HEK293 (cell line): ENCODE measurements around the gene CDPF1.

ENCODE experiments used
- CTCF ChIA-PET: fragments of 350-600 bp; formaldehyde crosslinking; extraction: SDS; loops from one replicate; lab custom pipeline; 2021; ENCODE audit warnings: antibody characterized with exemption; lab: Yijun Ruan, JAX
- POLR2A ChIA-PET: fragments of 300-600 bp; formaldehyde crosslinking; extraction: SDS; loops from one replicate; lab custom pipeline; 2020; ENCODE audit warnings: antibody characterized with exemption, inconsistent platforms; lab: Yijun Ruan, JAX
- H3K27ac ChIP-seq: fragments of 200-500 bp; sonication (Bioruptor generic); 2 replicates; pipeline ENCODE4 v1.5.1; 2014; ENCODE audit warnings: low read depth, low read length, control low read depth, inconsistent platforms; ENCODE audit errors: extremely low read depth
- H3K36me3 ChIP-seq, 2 experiments: fragments of 200-500 bp in 1 of 2; sonication (Bioruptor generic) in 1 of 2; 1 replicate in 1 of 2; 2 replicates in 1 of 2; pipeline ENCODE4 v1.5.1; 2014 to 2017; ENCODE audit warnings: inconsistent platforms in 2 of 2, low read length in 2 of 2; ENCODE audit not compliant: control insufficient read depth in 2 of 2, insufficient read depth in 1 of 2
- H3K4me1 ChIP-seq: fragments of 200-500 bp; sonication (Bioruptor generic); 2 replicates; pipeline ENCODE4 v1.5.1; 2014; ENCODE audit warnings: mild to moderate bottlenecking, low read length, inconsistent platforms; ENCODE audit not compliant: control insufficient read depth, insufficient read depth
- H3K4me3 ChIP-seq: 2 replicates; pipeline ENCODE4 v1.5.1; 2011; ENCODE audit warnings: low read depth, mild to moderate bottlenecking, control low read depth, low read length, moderate library complexity
- H3K9me3 ChIP-seq: fragments of 200-500 bp; sonication (Bioruptor generic); 2 replicates; pipeline ENCODE4 v1.5.1; 2014; ENCODE audit warnings: low read depth, low read length, inconsistent platforms; ENCODE audit not compliant: control insufficient read depth, insufficient read depth
- CTCF ChIP-seq: fragments of 450-650 bp; formaldehyde crosslinking; IDR thresholded peaks from 2 replicates; pipeline ENCODE4 v1.5.1; 2016; ENCODE audit warnings: missing biosample characterization, missing genetic modification characterization
- EGR2 ChIP-seq: fragments of 450-650 bp; formaldehyde crosslinking; IDR thresholded peaks from 2 replicates; pipeline ENCODE4 v1.5.1; 2016; ENCODE audit warnings: low read depth, missing biosample characterization, missing genetic modification characterization
- PRDM10 ChIP-seq: fragments of 450-650 bp; formaldehyde crosslinking; IDR thresholded peaks from 2 replicates; pipeline ENCODE4 v1.5.1; 2016; ENCODE audit warnings: missing biosample characterization, missing genetic modification characterization
- SCRT2 ChIP-seq: fragments of 450-650 bp; formaldehyde crosslinking; IDR thresholded peaks from 2 replicates; pipeline ENCODE4 v1.5.1; 2016; ENCODE audit warnings: missing biosample characterization, missing genetic modification characterization
- TRIM28 ChIP-seq: IDR thresholded peaks from 2 replicates; pipeline ENCODE4 v1.6.1; 2011; ENCODE audit warnings: low read length, control low read depth, borderline replicate concordance
- ZBTB20 ChIP-seq: fragments of 450-650 bp; formaldehyde crosslinking; IDR thresholded peaks from 2 replicates; pipeline ENCODE4 v1.5.1; 2016; ENCODE audit warnings: missing biosample characterization, missing genetic modification characterization
- ZBTB44 ChIP-seq: fragments of 450-650 bp; IDR thresholded peaks from 2 replicates; pipeline ENCODE4 v1.5.1; 2018; ENCODE audit warnings: missing biosample characterization, mild to moderate bottlenecking, missing genetic modification characterization
- ZFHX2 ChIP-seq: fragments of 450-650 bp; formaldehyde crosslinking; conservative IDR thresholded peaks from 2 replicates; pipeline ENCODE4 v1.5.1; 2016; ENCODE audit warnings: missing biosample characterization, missing genetic modification characterization
- ZNF121 ChIP-seq: fragments of 450-650 bp; formaldehyde crosslinking; IDR thresholded peaks from 2 replicates; pipeline ENCODE4 v1.5.1; 2016; ENCODE audit warnings: missing biosample characterization, missing genetic modification characterization
- ZNF132 ChIP-seq: fragments of 450-650 bp; formaldehyde crosslinking; IDR thresholded peaks from 2 replicates; pipeline ENCODE4 v1.5.1; 2017; ENCODE audit warnings: missing biosample characterization, missing genetic modification characterization, borderline replicate concordance
- ZNF157 ChIP-seq: fragments of 450-650 bp; formaldehyde crosslinking; IDR thresholded peaks from 2 replicates; pipeline ENCODE4 v1.5.1; 2016; ENCODE audit warnings: missing biosample characterization, missing genetic modification characterization
- ZNF184 ChIP-seq: fragments of 450-650 bp; IDR thresholded peaks from 2 replicates; pipeline ENCODE4 v1.5.1; 2018; ENCODE audit warnings: missing biosample characterization, mild to moderate bottlenecking, missing genetic modification characterization
- ZNF280D ChIP-seq: fragments of 450-650 bp; formaldehyde crosslinking; IDR thresholded peaks from 2 replicates; pipeline ENCODE4 v1.5.1; 2016; ENCODE audit warnings: missing biosample characterization, missing genetic modification characterization
- ZNF433 ChIP-seq: fragments of 450-650 bp; formaldehyde crosslinking; IDR thresholded peaks from 2 replicates; pipeline ENCODE4 v1.5.1; 2016; ENCODE audit warnings: missing biosample characterization, missing genetic modification characterization, low read depth
- ZNF529 ChIP-seq: fragments of 450-650 bp; formaldehyde crosslinking; IDR thresholded peaks from 2 replicates; pipeline ENCODE4 v1.5.1; 2017; ENCODE audit warnings: missing genetic modification characterization, missing biosample characterization; ENCODE audit not compliant: insufficient replicate concordance
- ZNF558 ChIP-seq: fragments of 450-650 bp; formaldehyde crosslinking; IDR thresholded peaks from 2 replicates; pipeline ENCODE4 v1.5.1; 2016; ENCODE audit warnings: missing biosample characterization, missing genetic modification characterization
- ZNF701 ChIP-seq: fragments of 450-650 bp; formaldehyde crosslinking; IDR thresholded peaks from 2 replicates; pipeline ENCODE4 v1.5.1; 2016; ENCODE audit warnings: missing biosample characterization, missing genetic modification characterization
- ZNF792 ChIP-seq: fragments of 450-650 bp; formaldehyde crosslinking; IDR thresholded peaks from 2 replicates; pipeline ENCODE4 v1.5.1; 2016; ENCODE audit warnings: missing biosample characterization, missing genetic modification characterization
- ZSCAN5A ChIP-seq: fragments of 450-650 bp; formaldehyde crosslinking; IDR thresholded peaks from 2 replicates; pipeline ENCODE4 v1.5.1; 2016; ENCODE audit warnings: missing biosample characterization, missing genetic modification characterization
- ZXDB ChIP-seq: fragments of 450-650 bp; formaldehyde crosslinking; IDR thresholded peaks from 2 replicates; pipeline ENCODE4 v1.5.1; 2016; ENCODE audit warnings: missing biosample characterization, missing genetic modification characterization
- TF ChIP-seq, protein P1 (sequence below): fragments of 450-650 bp; formaldehyde crosslinking; IDR thresholded peaks from 2 replicates; pipeline ENCODE4 v1.5.1; 2017; ENCODE audit warnings: missing biosample characterization, missing genetic modification characterization

The CDPF1 gene

DNA sequence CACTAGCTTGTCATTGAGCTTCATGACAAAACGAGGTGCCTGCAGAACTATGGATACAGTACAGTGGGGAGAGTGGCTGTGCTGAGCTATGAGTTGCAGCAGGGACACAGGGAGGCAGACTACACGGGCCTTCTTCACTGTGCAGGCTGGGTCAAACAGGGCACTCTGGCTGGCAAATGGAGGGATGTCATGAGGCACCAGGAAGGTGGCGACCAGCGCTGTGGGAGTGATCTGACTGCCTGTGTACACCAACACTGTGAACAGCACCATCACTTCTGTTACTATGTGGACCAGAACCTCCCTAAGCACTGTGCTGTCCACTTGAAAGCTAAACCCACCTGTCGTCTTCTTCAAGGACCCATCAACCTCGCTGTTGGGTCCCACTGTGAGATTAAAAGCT lies 9.9 kb upstream of the CDPF1 start (continued):
- TF ChIP-seq ZBTB44, result no peak
- no peak for TF ChIP-seq CTCF (tag by site-specific recombination)
- no peak for TF ChIP-seq ZNF529 (tag by site-specific recombination)
- TF ChIP-seq ZBTB20, result no peak
- no peak for TF ChIP-seq ZXDB
- TF ChIP-seq, protein P1, sequence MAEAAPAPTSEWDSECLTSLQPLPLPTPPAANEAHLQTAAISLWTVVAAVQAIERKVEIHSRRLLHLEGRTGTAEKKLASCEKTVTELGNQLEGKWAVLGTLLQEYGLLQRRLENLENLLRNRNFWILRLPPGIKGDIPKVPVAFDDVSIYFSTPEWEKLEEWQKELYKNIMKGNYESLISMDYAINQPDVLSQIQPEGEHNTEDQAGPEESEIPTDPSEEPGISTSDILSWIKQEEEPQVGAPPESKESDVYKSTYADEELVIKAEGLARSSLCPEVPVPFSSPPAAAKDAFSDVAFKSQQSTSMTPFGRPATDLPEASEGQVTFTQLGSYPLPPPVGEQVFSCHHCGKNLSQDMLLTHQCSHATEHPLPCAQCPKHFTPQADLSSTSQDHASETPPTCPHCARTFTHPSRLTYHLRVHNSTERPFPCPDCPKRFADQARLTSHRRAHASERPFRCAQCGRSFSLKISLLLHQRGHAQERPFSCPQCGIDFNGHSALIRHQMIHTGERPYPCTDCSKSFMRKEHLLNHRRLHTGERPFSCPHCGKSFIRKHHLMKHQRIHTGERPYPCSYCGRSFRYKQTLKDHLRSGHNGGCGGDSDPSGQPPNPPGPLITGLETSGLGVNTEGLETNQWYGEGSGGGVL, result no peak
- no peak for TF ChIP-seq ZNF132 (tag by site-specific recombination)
- TF ChIP-seq ZNF184 (tag by site-specific recombination), result no peak
- no peak for TF ChIP-seq ZNF701

DNA sequence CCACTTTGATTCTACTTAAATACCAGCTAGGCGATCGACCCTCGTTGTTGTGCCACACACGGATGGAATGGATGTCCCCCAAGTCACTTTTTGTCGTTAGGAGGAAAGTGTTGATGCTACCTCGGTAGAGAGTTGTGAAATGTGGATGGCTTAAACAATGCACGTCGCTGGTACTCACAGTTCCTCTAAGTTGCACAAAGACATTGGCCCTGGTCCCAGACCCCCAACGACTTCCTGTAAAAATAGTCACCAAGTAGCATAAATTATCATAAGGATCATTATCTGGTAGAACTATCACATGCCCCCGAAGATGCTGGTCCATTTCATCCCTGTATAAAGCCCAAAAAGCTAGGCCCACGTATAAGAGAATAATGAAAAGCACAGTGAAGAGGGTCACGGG lies 9.3 kb upstream of the CDPF1 start:
- ChIA-PET CTCF (interaction anchor here (0.5 to 0.8 kb wide), 2 partner anchors 10 to 304 kb away, joined by 3 to 6 read pairs; no protein-coding TSS in a partner anchor), POLR2A (interaction anchor here (1.3 to 3.2 kb wide), 3 partner anchors 9 to 37 kb away, joined by 3 to 11 read pairs (median 3); partner anchors contain the start of genes CDPF1, GTSE1 and TTC38)
- no peaks in the 10 kb centered on the region for H3K4me1 ChIP-seq
- no peak overlapping the region for H3K4me3 ChIP-seq
- no peaks in the 10 kb centered on the region for H3K36me3 ChIP-seq
- no peaks in the 10 kb centered on the region for H3K9me3 ChIP-seq
- H3K27ac ChIP-seq, result no peak overlapping the region
- TF ChIP-seq ZNF558 (tag by site-specific recombination) (no peak), ZNF157 (no peak), TRIM28 (no peak), ZNF792 (no peak), EGR2 (tag by site-specific recombination) (no peak), ZNF433 (tag by site-specific recombination) (no peak), SCRT2 (tag by site-specific recombination) (no peak), PRDM10 (tag by site-specific recombination) (no peak), ZNF280D (tag by site-specific recombination) (no peak), ZSCAN5A (no peak), ZFHX2 (tag by site-specific recombination) (no peak), ZNF121 (tag by site-specific recombination) (no peak)
